Suprapubic skin (tissue), 3 donors: ENCODE measurements around the gene CTNNA1.

Source experiments
- CTCF ChIP-seq, 2 donors: fragments of 200-600 bp in 1 of 2; fragments of 450-650 bp in 1 of 2; sonication (generic) in 1 of 2; IDR thresholded peaks; one replicate each; pipeline ENCODE4 v1.5.1; 2016 to 2019; ENCODE audit warnings: antibody characterized with exemption in 2 of 2, mild to moderate bottlenecking in 1 of 2, moderate library complexity in 1 of 2
- POLR2AphosphoS5 ChIP-seq, 3 donors: sonication (generic); formaldehyde crosslinking; IDR thresholded peaks; one replicate each; pipeline ENCODE4 v1.6.1; 2017; ENCODE audit warnings: antibody characterized with exemption in 3 of 3

GRCh38 chr5:138966236-138966985 is 213.2 kb downstream of the CTNNA1 start:
- TF ChIP-seq CTCF (IDR thresholded peaks at IDR 0.05) (no peak), POLR2AphosphoS5 (IDR thresholded peaks at IDR 0.05) (no peak)
